ENCODE data around the gene PSMB9.
A peak's percentile ranks its signal among the peaks of the same experiment; 100 is the strongest.

The PSMB9 gene

DNA sequence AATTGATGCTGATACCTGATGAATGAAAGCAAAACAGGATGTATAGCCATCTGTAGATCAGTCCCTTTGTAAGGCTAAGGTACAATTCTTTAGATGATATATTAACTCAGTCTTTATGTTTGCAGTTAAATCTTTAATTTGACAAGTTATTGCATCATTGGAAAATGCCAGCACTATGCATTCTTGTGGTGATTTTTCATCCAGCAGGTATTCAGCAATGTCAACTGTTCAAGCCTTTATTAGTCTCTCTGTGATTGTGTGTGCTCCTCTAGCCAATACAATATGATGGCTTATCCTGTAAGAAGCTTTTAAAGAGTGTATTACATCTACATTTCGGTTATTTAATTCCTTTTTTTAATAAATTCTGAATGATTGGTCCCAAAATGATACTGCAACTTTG is 52.5 kb downstream of the PSMB9 start:
- DNase-seq (ENCODE audit: low spot score): peak; percentile 20

DNA sequence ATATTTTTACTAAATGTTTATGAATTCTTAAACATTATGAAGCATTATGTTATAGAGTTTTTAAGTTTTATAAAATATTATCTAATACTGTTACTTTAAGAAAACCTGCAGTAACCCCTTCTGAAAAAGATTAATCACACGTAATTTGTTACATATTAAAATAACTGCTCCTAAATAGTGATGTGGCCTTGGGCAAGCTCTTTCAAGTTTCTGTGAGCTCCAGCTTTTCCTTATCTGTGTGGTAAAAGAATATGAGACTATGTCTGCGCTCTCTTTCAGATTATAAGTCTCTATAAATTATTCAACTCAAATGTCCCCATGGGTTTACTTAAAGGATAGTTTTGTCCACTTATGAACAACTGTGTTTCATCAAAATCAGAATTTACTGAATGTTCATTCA is 54.9 kb downstream of the PSMB9 start:
- no peak for DNase-seq (ENCODE audit: low spot score)
